SK-N-MC (cell line): ENCODE measurements around the gene GLS2.

Source experiments
- EZH2 ChIP-seq: fragments of 200-600 bp; sonication (generic); IDR thresholded peaks from one replicate; pipeline ENCODE4 v1.6.1; 2017; ENCODE audit warnings: antibody characterized with exemption
- FOXP2 ChIP-seq: optimal IDR thresholded peaks from 2 replicates; pipeline ENCODE3; 2011; ENCODE audit warnings: mild to moderate bottlenecking, moderate library complexity; ENCODE audit not compliant: insufficient read depth; ENCODE audit errors: extremely low read length, control extremely low read depth
- POLR2AphosphoS5 ChIP-seq: IDR thresholded peaks from 2 replicates; pipeline ENCODE4 v1.6.1; 2012; ENCODE audit warnings: mild to moderate bottlenecking, low read depth, low read length, borderline replicate concordance

GRCh38 chr12:56528846-56529245, 40.9 kb upstream of the GLS2 start:
- no peak for TF ChIP-seq POLR2AphosphoS5
- no peak for TF ChIP-seq EZH2
- TF ChIP-seq FOXP2: no peak
